ENCODE measurements around the gene BACH2.

Gene BACH2

DNA sequence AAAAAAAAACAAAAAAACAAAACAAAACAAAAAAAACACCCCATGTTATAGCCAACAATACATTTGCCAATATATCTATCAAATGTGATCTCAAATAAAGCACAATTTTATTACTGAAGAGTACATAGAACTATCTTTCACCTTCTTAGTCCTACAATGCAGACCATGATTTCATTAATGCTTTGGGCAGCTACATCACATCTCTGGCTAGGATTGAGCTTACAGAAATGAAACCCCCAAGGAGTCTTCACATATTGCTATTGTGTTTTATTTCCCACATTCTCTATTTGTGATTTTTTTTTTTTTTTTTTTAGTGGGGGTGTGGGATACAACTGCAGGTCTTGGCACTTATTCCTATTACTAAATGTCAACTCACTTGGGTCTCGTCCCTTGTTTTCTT, 189.3 kb downstream of the BACH2 start:
- no peaks in the 10 kb centered on the region for H3K79me2 ChIP-seq (ENCODE audit: insufficient read depth, low read depth)
- H3K9ac ChIP-seq, result no peak overlapping the region
- no peaks in the 10 kb centered on the region for H4K20me1 ChIP-seq (ENCODE audit: insufficient read depth)
- no peaks in the 10 kb centered on the region for H3K27me3 ChIP-seq (ENCODE audit: insufficient read depth, low read depth)
- H2AFZ ChIP-seq (ENCODE audit: low read depth), result no peak overlapping the region
- H3K36me3 ChIP-seq (ENCODE audit: insufficient read depth), result no peaks in the 10 kb centered on the region
- H3K27ac ChIP-seq, result no peak overlapping the region
- peaks cover 14% of the 10 kb centered on the region for H3K4me1 ChIP-seq (ENCODE audit: low read depth, poor library complexity, severe bottlenecking)
- TF ChIP-seq, protein P1, sequence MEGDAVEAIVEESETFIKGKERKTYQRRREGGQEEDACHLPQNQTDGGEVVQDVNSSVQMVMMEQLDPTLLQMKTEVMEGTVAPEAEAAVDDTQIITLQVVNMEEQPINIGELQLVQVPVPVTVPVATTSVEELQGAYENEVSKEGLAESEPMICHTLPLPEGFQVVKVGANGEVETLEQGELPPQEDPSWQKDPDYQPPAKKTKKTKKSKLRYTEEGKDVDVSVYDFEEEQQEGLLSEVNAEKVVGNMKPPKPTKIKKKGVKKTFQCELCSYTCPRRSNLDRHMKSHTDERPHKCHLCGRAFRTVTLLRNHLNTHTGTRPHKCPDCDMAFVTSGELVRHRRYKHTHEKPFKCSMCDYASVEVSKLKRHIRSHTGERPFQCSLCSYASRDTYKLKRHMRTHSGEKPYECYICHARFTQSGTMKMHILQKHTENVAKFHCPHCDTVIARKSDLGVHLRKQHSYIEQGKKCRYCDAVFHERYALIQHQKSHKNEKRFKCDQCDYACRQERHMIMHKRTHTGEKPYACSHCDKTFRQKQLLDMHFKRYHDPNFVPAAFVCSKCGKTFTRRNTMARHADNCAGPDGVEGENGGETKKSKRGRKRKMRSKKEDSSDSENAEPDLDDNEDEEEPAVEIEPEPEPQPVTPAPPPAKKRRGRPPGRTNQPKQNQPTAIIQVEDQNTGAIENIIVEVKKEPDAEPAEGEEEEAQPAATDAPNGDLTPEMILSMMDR (conservative IDR thresholded peaks at IDR 0.05; ENCODE audit: low read depth, low read length), result no peak
- H3K4me3 ChIP-seq (IDR thresholded peaks at IDR 0.05; ENCODE audit: insufficient read depth, low read depth, low read length), result no peak overlapping the region
- no peak overlapping the region for H3K4me2 ChIP-seq

DNA sequence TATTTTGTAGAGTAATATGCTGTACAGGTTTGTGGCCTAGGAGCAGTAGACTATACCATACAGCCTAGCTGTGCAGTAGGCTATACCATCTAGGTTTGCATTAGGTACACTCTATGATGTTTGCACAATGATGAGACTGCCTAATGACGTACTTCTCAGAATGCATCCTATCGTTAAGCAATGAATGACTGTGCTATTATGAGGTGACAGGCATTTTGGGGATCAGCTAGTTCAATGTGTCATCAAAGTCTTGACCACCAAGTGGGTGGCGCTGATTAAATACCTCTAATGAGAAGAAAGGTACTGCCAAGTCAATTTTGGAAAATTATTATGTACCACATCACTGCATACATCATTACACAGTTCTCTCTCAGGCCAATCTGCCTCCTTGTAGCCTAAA, 190.2 kb downstream of the BACH2 start:
- H3K4me3 ChIP-seq (IDR thresholded peaks at IDR 0.05; ENCODE audit: insufficient read depth, low read depth, low read length), result no peak overlapping the region
- no peak overlapping the region for H3K27ac ChIP-seq
- H3K79me2 ChIP-seq (ENCODE audit: insufficient read depth, low read depth), result no peaks in the 10 kb centered on the region
- H2AFZ ChIP-seq (ENCODE audit: low read depth), result no peak overlapping the region
- no peak overlapping the region for H3K9ac ChIP-seq
- H3K36me3 ChIP-seq (ENCODE audit: insufficient read depth), result no peaks in the 10 kb centered on the region
- peaks cover 14% of the 10 kb centered on the region for H3K4me1 ChIP-seq (ENCODE audit: low read depth, poor library complexity, severe bottlenecking)
- TF ChIP-seq, protein P1 (conservative IDR thresholded peaks at IDR 0.05; ENCODE audit: low read depth, low read length), result no peak
- H3K27me3 ChIP-seq (ENCODE audit: insufficient read depth, low read depth), result no peaks in the 10 kb centered on the region
- no peaks in the 10 kb centered on the region for H4K20me1 ChIP-seq (ENCODE audit: insufficient read depth)
- H3K4me2 ChIP-seq, result no peak overlapping the region

DNA sequence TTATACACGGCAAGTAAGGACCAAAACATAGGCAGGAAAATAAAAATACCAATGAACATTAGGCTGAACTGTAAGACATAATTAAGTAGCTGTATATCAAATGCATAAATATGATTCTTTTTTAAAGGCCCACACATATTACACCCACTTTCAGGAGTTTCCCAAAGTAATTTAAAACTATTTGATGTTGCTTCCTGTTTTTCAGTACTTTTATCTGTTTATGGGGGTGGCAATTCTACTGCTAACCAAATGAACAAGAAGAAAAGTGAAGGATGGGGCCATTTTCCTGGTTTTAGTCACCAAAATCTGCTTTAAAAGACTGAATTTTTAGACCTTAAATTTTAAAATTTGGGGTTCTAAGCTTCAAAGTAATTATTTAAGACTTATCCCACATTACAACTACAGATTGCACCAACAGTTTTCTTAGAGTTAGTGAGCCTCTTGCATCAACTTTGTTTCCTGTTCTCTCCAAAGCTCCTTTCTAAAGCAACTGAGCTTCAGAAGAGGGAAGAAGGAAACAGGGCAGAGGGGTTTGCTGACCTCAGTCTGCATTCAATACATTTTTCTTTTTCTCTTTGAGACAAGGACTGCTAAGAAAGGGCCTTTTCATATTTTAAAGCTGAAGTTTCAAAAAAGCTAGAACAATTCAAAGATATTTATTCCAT, 191.0 kb downstream of the BACH2 start:
- H3K4me3 ChIP-seq (IDR thresholded peaks at IDR 0.05; ENCODE audit: insufficient read depth, low read depth, low read length), result no peak overlapping the region
- H3K4me2 ChIP-seq, result no peak overlapping the region
- H2AFZ ChIP-seq (ENCODE audit: low read depth), result no peak overlapping the region
- H4K20me1 ChIP-seq (ENCODE audit: insufficient read depth), result no peaks in the 10 kb centered on the region
- no peak overlapping the region for H3K9ac ChIP-seq
- H3K4me1 ChIP-seq (ENCODE audit: low read depth, poor library complexity, severe bottlenecking), result peaks cover 14% of the 10 kb centered on the region
- no peak overlapping the region for H3K27ac ChIP-seq
- TF ChIP-seq, protein P1 (conservative IDR thresholded peaks at IDR 0.05; ENCODE audit: low read depth, low read length), result no peak
- H3K27me3 ChIP-seq (ENCODE audit: insufficient read depth, low read depth), result no peaks in the 10 kb centered on the region
- no peaks in the 10 kb centered on the region for H3K36me3 ChIP-seq (ENCODE audit: insufficient read depth)
- H3K79me2 ChIP-seq (ENCODE audit: insufficient read depth, low read depth), result no peaks in the 10 kb centered on the region

DNA sequence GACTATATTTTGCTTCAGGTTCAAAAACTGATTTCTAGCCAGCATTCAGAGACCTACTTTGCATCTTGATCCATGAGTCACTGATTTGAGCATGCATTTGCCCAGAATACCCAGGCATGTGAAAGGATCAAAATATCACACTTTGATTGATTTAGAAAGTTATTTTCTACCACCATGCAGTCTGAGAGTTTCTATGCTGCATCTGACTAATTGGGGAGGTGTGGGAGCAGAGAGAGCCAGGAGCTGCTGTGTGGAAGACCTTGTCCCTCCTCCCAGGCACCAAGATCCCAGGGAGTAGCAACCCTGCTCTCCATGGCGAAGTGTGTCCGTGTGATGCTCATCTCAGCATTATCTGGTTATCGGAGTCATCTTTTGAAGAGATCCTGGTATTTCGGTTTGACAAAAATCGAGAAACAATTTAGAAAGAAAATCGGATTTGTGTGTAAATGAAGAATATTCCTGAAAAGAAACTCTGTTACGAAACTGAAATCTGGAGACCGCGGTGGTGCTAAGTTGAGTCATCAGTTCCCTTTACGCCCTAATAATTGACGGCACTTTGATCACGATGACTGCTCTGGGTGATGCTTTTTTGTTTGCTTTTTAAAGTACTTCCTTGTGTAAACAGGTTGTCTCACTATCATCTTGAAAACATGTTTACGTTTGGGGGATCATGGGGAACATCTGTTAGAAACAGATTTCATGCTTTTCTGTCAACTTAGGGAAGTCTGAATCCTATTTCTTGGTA, 193.4 kb downstream of the BACH2 start:
- Histone ChIP-seq H3K36me3 (ENCODE audit: insufficient read depth) (no peaks in the 10 kb centered on the region), H3K4me3 (IDR thresholded peaks at IDR 0.05; ENCODE audit: insufficient read depth, low read depth, low read length) (no peak overlapping the region), H2AFZ (ENCODE audit: low read depth) (no peak overlapping the region), H3K9ac (no peak overlapping the region; the same call in 1 of the 2 replicates), H3K4me1 (ENCODE audit: low read depth, poor library complexity, severe bottlenecking) (peaks cover 11% of the 10 kb centered on the region), H3K27ac (no peak overlapping the region), H3K79me2 (ENCODE audit: insufficient read depth, low read depth) (no peaks in the 10 kb centered on the region), H3K4me2 (peak overlapping the region; percentile 44), H3K27me3 (ENCODE audit: insufficient read depth, low read depth) (no peaks in the 10 kb centered on the region), H4K20me1 (ENCODE audit: insufficient read depth) (no peaks in the 10 kb centered on the region)
- TF ChIP-seq, protein P1 (conservative IDR thresholded peaks at IDR 0.05; ENCODE audit: low read depth, low read length), result no peak
